ENCODE data around the gene BTF3. TPM values are rescaled to one million over a fixed set of nuclear protein-coding genes. Genes with fewer than 3 reads are reported as not detected.

The BTF3 gene
- total and polyA plus RNA-seq, 9 of the 15 experiments (the other 6 are each of a cell fraction or from before 2014, with no cell fraction given) = 534 to 1,637 (median 848) TPM

- TF ChIP-seq, protein P1, sequence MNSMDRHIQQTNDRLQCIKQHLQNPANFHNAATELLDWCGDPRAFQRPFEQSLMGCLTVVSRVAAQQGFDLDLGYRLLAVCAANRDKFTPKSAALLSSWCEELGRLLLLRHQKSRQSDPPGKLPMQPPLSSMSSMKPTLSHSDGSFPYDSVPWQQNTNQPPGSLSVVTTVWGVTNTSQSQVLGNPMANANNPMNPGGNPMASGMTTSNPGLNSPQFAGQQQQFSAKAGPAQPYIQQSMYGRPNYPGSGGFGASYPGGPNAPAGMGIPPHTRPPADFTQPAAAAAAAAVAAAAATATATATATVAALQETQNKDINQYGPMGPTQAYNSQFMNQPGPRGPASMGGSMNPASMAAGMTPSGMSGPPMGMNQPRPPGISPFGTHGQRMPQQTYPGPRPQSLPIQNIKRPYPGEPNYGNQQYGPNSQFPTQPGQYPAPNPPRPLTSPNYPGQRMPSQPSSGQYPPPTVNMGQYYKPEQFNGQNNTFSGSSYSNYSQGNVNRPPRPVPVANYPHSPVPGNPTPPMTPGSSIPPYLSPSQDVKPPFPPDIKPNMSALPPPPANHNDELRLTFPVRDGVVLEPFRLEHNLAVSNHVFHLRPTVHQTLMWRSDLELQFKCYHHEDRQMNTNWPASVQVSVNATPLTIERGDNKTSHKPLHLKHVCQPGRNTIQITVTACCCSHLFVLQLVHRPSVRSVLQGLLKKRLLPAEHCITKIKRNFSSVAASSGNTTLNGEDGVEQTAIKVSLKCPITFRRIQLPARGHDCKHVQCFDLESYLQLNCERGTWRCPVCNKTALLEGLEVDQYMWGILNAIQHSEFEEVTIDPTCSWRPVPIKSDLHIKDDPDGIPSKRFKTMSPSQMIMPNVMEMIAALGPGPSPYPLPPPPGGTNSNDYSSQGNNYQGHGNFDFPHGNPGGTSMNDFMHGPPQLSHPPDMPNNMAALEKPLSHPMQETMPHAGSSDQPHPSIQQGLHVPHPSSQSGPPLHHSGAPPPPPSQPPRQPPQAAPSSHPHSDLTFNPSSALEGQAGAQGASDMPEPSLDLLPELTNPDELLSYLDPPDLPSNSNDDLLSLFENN (IDR thresholded peaks at IDR 0.05; ENCODE audit: low read depth in 2 of 2, low read length in 2 of 2) = no peak
- TF ChIP-seq CBX1 (IDR thresholded peaks at IDR 0.05; ENCODE audit: low read depth) (no peak), MAFK (IDR thresholded peaks at IDR 0.05; ENCODE audit: low read length) (no peak), ZNF184 (CRISPR knock-in tag; IDR thresholded peaks at IDR 0.05) (no peak), SRSF1 (IDR thresholded peaks at IDR 0.05; ENCODE audit: low read depth, low read length) (no peak), FOXK1 (CRISPR knock-in tag; IDR thresholded peaks at IDR 0.05; ENCODE audit: borderline replicate concordance) (no peak), EGR1 (conservative IDR thresholded peaks at IDR 0.05) (peak; percentile 35), TSHZ1 (CRISPR knock-in tag; IDR thresholded peaks at IDR 0.05) (no peak), PTRF (tag; IDR thresholded peaks at IDR 0.05) (no peak), BRF1 (IDR thresholded peaks at IDR 0.05; ENCODE audit: borderline replicate concordance, extremely low read depth, insufficient read length) (no peak), TBL1XR1 (IDR thresholded peaks at IDR 0.05; ENCODE audit: low read length in 2 of 2) (no peak), BRD4 (IDR thresholded peaks at IDR 0.05) (no peak), MTA1 (IDR thresholded peaks at IDR 0.05; ENCODE audit: borderline replicate concordance) (no peak), SMAD1 (IDR thresholded peaks at IDR 0.05; ENCODE audit: low read depth, low read length, partially characterized antibody) (no peak), KDM4B (IDR thresholded peaks at IDR 0.05; ENCODE audit: borderline replicate concordance in 2 of 2, low read depth in 1 of 2) (no peak), RBM15 (IDR thresholded peaks at IDR 0.05; ENCODE audit: insufficient read depth, low read length) (no peak), SOX6 (IDR thresholded peaks at IDR 0.05) (peak; percentile 50; the same call in 1 of the 2 replicates), CEBPB (tag; IDR thresholded peaks at IDR 0.05) (peak; percentile 84), ZNF384 (IDR thresholded peaks at IDR 0.05; ENCODE audit: low read depth, low read length) (peak; percentile 91), MITF (IDR thresholded peaks at IDR 0.05) (0 out of 2 replicates have a peak, but pooled peaks have one; percentile 14)
Measured at GRCh38 chr5:73496984-73497457, 1.2 kb upstream of the BTF3 start (continued).
